WTC11 (cell line): ENCODE results near the gene PAFAH2.

Experiments used
- ZSCAN18 ChIP-seq: fragments of 250-450 bp; sonication (Bioruptor Pico); IDR thresholded peaks from 2 replicates; pipeline ENCODE4 v2.1.2; 2022; ENCODE audit warnings: mild to moderate bottlenecking, moderate library complexity
- TF ChIP-seq, protein P1 (sequence below): fragments of 200-600 bp; IDR thresholded peaks from 2 replicates; pipeline ENCODE4 v1.8.0; 2022; ENCODE audit warnings: antibody characterized with exemption

- TF ChIP-seq, protein P1, sequence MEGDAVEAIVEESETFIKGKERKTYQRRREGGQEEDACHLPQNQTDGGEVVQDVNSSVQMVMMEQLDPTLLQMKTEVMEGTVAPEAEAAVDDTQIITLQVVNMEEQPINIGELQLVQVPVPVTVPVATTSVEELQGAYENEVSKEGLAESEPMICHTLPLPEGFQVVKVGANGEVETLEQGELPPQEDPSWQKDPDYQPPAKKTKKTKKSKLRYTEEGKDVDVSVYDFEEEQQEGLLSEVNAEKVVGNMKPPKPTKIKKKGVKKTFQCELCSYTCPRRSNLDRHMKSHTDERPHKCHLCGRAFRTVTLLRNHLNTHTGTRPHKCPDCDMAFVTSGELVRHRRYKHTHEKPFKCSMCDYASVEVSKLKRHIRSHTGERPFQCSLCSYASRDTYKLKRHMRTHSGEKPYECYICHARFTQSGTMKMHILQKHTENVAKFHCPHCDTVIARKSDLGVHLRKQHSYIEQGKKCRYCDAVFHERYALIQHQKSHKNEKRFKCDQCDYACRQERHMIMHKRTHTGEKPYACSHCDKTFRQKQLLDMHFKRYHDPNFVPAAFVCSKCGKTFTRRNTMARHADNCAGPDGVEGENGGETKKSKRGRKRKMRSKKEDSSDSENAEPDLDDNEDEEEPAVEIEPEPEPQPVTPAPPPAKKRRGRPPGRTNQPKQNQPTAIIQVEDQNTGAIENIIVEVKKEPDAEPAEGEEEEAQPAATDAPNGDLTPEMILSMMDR = no peak
- no peak for TF ChIP-seq ZSCAN18
These were observed 79.9 kb downstream of the PAFAH2 start for GRCh38 chr1:25917996-25918395.
